HG03039 (cell line): ENCODE results near the gene ADTRP.
"Not testable (repeated sequence)": the region's sequence is repeated elsewhere in the genome, so short reads cannot be mapped to it uniquely, and the experiment has no call there.

Experiments
- ATAC-seq: cut with Tn5 transposase; IDR thresholded peaks from one replicate; pipeline ENCODE4 v1.9.1; 2021; ENCODE audit warnings: mild to moderate bottlenecking, moderate library complexity; ENCODE audit not compliant: unreplicated experiment

The ADTRP gene

DNA sequence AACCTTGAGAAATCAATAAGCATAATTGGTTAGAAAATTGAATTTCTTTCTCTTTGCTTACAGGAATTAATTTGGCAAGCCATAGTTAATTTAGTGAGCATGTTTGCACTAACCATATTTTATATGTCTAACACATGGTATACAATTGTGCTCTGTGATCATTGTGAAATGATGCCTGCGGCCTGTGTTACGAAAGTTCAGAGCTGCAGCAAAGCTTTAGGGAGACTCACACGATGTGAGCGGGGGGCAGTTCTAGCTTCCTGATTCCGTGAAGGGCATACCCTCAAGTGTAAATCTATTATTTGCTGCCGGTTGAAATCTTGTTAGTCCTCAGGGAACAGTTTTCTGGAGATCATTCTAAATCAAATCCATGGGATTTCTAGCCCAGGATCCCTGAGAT lies 25.5 kb upstream of the ADTRP start:
- ATAC-seq: no peak

DNA sequence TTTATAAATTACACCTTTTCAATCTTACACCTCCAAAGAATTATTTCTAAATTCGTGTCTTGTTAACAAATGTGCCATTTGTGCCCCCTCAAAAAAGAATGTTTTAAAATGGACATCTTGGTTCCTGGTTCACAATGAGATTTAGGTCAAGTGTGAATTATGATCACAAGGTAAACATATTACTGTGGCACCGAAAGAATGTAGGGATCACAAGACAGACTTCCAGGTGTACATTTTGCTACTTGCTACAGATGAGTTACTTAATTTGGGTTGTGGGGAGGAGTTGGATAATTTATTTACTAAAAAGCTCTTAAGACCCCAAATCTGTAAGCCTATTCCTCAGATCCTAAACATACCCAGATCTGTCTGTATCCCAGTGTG lies 25.0 kb upstream of the ADTRP start:
- ATAC-seq: no peak

DNA sequence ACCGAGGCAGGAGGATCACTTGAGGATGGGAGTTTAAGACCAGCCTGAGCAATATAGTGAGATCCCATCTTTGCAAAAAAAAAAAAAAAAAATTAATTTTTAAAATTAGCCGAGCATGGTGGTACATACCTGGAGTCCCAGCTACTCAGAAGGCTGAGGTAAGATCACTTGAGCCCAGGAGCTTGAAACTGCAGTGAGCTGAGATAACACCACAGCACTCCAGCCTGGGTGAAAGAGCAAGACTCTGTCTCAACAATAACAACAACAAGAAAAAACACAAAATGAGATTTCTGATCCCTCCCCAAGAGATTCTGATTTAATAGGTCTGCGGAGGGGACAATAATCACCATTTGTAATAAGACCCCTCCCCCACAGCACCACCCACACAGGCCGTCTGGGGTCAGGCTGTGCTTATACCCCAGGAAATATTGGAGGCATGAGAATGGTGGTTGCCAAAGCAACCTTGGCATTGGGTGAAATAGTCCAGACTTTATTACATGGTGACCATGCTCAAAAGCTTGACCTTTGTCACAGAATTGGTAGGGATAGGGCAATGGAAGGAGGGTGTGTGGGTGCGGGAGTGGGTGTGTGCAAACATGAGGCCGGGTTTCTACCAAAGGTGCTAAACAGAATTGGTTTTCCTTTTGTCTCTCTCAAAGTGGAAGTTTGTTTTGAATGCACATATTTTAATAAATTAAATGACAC lies 24.4 kb upstream of the ADTRP start:
- no peak for ATAC-seq

DNA sequence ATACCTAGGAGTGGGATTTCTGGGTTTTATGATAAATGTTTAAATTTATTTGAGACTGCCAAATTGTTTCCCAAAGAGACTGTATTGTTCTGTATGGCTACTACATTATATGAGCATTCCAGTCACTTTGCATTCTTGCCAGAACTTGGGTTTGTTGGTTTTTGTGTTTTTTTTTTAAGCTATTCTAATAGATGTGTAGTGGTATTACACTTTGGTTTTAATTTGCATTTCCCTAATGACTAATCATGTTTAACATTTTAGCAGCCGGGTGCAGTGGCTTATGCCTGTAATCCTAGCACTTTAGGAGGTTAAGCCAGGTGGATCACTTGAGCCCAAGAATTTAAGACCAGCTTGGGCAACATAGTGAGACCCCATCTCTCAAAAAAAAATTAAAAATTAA lies 21.9 kb upstream of the ADTRP start:
- not testable (repeated sequence) for ATAC-seq

DNA sequence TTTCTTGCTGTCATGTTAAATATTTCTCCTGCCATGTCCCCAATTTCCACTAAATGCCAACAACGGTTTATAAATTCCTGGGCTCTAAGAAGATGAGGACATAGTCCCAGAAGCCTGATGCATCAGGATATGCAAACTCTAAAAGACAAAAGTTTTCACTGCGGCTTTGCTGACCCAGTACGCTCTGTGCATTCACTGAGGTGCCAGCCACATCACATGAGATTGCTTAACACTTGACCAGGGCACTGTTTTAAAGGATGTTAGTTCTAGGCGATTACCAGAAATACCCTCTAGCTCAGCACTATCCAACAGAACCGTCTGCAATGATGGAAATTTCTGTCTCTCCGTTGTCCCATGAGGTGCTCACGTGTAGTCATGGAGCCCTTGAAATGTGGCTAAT lies 19.9 kb upstream of the ADTRP start:
- ATAC-seq: no peak

DNA sequence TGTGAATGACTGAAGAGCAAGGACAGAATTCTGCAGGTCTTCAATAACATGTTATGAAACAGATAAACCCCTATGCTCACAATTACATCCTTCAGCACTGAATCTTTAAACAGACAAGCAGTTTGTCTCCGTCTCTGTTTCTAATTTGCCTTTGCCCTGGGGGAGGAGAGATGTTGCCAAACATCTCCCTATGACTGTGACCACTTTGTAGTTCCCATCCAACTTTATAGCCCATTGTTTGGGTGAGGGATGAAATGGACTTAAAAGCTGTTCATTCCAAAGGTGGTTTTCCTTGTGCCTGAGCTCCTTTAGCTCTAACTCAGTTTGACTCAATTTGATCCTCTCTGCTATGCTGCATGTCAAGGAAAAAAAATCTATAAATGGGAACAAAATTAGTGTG lies 19.5 kb upstream of the ADTRP start:
- ATAC-seq: no peak

DNA sequence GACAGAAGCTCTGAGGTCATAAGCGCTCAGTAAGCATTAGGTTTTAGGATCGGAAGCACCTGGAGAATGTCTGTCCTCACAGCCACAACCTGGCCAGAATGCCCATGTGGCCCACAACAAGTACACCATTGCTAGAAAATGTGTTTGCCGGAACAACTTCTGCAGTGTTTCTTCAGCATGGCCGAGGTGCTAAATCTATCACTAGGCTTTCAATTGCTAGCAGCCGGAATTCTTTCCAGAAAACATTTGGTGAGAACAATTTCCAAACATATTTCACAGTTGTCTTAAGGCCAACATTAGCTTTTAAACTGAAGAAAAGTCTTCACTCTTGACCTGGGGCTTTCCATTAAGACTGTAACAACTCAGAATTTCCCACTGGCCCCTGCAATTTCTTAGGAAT lies 18.2 kb upstream of the ADTRP start:
- ATAC-seq: no peak

DNA sequence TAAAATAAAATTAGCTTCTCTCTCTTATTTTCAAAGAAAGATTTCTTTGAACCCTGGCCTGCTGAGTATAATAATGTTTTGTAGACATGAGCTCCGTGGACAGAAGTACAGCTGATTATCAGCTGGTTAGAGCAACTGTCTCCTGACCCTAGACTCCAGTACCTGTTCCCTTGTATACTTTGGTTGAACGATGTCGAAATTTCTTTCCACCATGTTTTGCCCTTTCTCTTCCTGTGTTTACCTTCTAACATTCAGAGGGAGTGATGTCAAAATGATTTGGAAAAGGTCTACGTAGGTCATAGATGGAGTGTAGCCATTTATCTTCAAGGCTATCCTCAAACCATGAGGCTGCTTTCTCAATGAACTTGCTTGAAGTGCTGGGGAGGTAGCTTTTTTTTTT lies 16.8 kb upstream of the ADTRP start:
- ATAC-seq: no peak

DNA sequence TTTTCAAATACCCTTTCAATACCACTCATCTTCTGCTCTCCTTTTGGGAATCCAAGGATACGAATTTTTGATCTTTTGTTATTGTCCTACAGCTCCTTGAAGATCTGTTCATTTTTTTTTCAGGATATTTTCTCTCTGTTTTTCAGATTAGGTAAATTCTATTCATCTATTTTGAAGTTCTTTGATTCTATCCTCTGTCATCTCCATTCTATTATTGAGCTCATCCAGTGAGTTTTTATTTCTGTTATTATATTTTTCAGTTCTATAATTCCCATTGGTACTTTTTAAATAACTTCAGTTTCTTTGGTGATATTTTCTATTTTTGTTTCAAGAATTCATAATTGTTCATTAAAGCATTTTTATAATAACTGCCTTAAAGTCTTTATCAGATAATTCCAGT lies 14.7 kb upstream of the ADTRP start:
- no peak for ATAC-seq

DNA sequence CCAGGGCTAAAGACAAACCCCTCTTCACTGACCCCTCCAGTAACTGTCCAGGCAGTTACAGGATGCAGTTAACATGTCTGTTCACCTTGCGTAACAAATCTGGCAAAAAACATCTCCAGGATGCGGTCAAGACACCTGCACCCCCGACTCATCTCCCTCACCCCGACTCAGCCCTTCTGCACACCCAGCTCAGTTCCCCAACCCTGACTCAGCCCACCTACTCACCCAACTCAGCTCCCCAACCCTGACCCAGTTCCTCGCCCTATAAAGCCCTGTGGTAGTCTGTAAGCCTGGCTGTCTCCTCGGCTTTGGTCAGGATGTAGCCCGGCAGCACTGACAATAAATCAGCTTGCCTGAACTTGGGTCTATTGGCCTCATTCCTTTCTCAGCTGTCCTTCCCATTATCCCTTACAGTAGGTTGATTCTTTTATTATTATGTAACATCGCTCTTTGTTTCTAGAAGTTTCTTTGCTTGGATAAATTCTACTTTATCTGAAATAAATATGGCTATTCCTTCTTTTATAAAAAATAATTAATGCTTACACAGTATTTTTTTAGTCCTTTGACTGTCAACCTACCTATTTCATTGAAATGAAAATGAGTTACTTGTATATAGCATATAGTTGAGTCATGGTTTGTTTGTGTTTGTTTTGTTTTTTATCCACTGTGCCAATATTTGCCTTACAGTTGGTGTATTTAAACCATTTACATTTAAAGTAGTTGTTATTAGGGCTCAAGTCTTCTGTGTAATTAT lies 12.9 kb upstream of the ADTRP start:
- no peak for ATAC-seq

DNA sequence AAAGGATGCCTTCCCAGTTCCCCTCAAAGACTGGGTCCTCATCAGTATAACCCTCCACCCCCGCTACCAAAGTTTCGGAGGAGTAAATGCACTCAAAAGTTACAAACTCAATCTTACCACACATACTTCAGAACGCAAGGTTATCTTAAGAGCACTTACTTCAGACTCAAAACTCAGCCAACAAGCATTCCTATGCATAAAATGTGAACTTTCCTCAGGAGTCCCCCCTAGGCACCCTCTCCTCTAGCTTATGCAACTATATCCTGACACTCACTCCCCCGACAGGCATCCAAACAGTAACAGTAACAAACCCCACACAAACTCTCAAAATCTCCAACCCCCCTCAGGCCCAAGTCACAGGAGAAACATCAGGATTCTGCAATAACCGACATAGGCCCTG lies 11.1 kb upstream of the ADTRP start:
- ATAC-seq: no peak

DNA sequence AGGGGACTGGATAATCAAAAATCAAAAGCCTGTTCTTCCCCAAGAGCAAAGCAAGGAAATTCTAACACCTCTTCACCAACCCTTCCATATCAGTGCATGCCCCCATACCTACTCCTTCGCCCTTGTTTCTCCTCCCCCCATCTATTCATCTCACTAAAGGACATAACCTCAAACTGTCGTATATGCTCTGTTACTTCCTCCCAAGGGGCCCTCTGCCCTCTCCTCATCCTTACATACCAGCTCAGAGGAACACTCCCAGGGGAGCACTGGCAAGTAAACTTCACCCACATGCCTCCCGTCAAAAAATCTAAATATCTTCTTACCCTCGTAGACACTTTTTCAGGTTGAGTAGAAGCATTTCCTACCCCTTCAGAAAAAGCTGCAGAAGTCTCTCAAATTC lies 9.4 kb upstream of the ADTRP start:
- no peak for ATAC-seq

DNA sequence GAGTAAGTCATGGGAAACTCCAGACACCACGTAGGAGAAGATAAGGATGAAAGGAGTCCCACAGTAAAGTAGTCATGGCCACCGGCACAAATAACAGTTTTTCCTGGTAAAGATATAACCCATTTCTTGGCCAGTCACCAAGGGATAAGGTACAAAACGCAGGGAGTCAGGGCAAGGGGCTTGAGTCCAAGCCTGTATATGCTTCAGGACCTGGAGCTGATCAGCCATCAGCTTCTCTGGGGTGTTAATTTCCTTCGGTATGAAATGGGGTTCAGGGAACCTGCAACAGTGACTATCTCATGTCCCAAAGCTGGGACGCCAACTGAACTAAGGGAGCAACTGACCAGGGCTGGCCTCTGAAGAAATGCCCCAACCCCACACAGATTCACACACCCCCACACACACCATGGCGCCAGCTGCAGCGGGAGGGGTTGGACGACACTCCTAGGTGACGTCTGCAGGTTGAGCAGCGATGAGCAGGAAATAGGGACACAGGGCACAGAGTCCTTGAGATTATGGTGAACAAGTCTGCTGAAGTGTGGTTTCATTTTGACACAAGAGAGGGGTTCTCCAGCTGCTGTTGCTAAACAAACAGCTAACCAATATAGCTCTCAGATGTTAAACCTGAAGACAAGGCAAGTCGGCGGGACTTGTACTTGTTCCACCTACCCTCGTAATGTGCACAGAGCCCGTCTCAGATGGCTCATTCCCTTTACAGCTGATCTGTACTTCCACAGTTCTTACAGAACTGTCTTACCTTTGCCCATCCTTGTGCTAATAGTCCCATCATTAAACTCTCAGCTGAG lies 7.4 kb upstream of the ADTRP start:
- ATAC-seq: peak; percentile 87

DNA sequence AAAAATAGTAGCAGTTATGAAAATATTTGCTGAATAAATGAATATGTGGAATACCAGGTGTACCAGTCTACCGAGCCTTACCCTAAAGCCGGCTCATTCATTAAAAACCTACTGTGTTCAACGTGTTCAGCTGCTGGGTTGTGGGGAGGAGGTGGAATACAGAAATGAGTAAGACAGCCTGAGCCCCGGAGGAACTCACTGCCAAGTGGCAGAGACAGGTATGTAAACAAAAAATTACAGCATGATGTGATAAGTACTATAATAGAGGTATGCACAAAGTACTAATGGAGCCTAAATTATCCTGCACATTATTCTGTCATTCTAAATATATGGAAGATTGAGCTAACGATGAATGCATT lies 6.8 kb upstream of the ADTRP start:
- ATAC-seq: peak; percentile 44

DNA sequence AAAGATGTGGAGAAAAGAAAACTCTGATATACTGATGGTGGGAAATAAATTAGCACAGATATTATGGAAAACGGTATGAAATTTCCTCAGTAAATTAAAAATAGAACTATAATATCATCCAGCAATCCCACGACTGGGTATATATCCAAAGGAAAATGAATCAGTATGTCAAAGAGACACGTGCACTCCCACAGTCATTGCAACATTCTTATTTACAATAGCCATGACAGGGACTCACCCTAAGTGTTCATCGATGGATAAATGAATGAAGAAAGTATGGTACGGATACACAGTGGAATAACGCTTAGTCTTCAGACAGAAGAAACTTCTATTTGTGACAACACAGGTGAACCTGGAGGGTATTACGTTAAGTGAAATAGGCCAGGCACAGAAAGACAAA lies 5.7 kb upstream of the ADTRP start:
- no peak for ATAC-seq

DNA sequence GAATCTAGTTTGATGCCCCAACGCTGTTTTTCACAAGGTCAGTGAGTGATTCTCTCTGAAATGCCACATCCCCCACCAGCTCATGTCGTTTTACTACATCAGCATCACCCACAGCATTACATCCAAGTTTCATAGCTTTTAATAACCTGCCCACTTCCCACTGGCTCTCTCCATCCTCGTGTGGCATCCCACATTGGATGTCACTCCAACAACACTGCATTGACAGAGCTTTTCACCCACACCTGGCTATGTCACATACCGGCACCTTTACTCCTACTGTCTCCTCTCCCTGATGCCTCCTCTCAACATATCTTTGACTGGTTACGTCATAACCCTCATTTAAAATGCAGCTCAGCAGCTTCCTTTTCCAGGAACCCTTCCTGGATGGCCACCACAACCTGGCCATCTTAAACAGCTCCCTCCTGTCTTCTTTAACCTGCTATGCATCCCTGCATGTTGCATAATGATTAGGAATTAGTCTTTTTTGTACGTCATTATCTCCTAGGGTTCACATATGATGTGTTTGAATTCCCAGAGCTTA lies 5.0 kb upstream of the ADTRP start:
- ATAC-seq: no peak

DNA sequence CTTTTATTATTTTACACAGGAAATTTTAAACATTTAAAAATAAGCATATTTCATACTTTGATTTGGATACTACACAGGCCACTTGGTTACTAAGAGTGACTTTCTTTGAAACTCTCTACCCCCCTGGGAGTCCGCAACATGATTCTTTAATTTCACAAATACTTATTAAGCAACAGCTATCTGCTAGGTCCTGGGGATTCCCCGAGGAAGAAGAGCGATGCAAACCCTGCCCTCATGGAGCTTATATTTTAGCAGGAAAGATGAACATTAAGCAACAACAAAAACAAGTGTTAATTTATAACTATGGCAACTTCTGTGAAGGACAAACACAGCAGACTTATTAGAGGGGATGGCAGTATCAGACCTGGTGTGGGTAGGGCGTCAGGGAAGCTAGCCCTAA lies 3.9 kb upstream of the ADTRP start:
- no peak for ATAC-seq

DNA sequence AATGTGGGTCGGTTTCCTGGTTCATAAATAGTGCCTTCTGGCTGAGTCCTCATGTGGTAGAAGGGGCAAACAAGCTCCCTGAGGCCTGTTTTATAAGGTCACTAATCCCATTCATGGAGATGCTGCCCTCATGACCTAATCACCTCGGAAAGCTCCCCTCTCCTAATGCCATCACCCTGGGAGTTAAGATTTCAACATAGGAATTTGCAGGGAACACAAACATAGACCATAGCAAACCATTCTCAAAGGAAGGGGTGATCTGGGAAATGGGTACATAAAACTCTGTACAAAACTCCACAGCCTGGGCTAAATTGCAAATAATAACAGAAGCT lies 1.5 kb upstream of the ADTRP start:
- no peak for ATAC-seq

DNA sequence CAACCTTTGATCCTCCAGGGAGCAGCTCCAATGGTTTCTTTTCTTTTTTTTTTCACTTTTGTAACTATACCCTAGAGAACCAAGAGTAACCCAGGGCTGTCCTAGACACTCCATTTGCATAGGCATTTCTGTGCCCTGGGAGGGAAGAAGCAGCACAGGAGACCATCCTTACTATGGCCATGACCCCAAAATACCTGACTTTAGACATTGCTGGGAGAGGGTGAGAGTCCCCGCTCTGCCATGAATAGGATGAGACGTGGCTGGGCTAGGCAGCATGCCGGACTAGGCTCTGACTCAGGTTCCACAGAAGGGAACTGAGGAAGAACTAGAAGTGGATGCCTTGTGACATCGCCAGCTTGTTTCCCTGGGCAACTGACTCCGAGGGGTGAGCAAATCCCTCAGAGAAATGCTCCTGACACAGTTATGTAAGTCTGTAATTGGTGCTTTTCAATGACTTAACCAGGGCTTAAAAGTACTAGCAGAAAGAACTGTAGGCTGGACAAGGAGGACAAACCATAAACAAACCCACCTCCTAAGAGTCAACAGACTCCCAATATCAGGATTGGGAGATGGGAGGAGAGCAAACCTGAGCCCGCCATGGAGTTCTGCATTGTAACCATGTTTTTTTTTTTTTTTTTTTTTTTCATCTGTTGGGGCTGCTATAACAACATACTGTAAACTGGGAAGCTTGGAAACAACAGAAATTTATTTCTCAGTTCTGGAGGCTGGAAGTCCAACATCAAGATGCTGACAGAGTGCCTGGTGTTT lies 910 bp upstream of the ADTRP start:
- ATAC-seq: no peak

DNA sequence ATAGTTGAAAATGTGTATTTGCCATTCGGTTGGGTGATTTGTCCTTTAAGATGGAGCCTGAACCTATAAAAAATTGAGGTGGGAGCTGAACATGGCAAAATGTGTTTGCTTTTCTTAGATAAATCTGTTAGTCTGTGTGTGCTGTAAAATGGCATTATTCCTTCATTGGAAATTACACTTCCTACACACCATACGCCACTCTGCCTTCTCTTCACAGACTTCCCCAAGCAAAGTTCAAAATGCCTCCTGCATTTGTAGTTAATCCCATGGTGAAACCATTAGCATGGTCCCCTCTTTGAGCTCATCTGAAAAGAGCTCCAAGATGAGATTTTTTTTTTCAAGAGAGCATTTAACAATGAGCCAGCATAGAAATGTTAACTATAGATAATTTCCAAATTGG lies 567 bp downstream of the ADTRP start:
- no peak for ATAC-seq

DNA sequence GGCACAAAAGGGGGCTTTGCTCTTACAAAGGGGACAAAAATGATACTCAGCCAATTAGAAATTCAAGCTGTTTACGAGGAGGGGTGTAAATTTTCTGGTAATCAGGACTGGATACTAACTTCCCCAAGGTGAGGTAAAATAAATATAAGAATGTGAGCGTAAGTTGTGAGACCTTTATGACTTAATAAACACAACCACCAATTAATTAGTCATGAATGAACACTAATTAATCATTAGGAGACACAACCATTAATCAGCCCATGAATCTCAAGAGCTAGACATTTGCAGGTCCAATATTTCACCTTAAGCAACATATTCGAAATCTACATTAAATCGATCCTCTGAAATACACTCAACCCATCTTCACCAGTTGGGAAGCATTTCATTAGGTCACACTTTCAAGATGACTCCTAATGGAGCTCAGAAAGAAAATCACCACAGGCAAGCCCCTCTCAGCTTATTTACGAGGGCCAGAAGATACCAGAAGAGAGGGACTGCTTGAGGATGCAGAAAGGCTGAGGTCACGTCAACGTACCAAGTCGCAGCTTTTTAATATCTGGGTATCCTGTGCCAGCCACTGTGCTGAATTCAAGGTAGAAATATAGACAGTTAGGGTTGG lies 2.7 kb downstream of the ADTRP start:
- ATAC-seq: no peak
